ENCODE measurements around the gene PLEKHA8.

DNA sequence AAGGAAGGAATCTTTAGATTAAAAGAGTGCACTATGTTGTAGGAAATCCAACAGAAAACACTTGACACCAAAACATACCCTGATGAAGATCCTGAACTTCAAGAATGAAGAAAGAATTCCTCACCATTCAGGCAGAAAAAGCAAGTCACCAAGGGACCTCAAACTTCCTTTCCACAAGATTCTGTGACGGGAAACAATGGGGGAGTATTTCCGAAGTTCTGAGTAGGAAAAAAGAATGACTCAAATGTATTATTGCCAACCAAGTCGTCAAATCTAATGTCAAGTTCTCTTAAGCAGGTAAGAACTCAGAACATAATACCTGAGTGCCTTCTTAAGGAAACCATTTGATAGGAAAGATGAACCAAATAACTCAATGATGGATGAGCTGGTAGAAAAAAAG lies 61.9 kb downstream of the PLEKHA8 start:
- TF ChIP-seq, protein P1, sequence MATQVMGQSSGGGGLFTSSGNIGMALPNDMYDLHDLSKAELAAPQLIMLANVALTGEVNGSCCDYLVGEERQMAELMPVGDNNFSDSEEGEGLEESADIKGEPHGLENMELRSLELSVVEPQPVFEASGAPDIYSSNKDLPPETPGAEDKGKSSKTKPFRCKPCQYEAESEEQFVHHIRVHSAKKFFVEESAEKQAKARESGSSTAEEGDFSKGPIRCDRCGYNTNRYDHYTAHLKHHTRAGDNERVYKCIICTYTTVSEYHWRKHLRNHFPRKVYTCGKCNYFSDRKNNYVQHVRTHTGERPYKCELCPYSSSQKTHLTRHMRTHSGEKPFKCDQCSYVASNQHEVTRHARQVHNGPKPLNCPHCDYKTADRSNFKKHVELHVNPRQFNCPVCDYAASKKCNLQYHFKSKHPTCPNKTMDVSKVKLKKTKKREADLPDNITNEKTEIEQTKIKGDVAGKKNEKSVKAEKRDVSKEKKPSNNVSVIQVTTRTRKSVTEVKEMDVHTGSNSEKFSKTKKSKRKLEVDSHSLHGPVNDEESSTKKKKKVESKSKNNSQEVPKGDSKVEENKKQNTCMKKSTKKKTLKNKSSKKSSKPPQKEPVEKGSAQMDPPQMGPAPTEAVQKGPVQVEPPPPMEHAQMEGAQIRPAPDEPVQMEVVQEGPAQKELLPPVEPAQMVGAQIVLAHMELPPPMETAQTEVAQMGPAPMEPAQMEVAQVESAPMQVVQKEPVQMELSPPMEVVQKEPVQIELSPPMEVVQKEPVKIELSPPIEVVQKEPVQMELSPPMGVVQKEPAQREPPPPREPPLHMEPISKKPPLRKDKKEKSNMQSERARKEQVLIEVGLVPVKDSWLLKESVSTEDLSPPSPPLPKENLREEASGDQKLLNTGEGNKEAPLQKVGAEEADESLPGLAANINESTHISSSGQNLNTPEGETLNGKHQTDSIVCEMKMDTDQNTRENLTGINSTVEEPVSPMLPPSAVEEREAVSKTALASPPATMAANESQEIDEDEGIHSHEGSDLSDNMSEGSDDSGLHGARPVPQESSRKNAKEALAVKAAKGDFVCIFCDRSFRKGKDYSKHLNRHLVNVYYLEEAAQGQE (IDR thresholded peaks at IDR 0.05; ENCODE audit: insufficient read depth in 1 of 2, low read depth in 2 of 2, low read length in 2 of 2) = no peak
- TF ChIP-seq POLR2AphosphoS5 (IDR thresholded peaks at IDR 0.05; ENCODE audit: low read depth, low read length) (no peak), SIN3A (IDR thresholded peaks at IDR 0.05; ENCODE audit: borderline replicate concordance, insufficient read depth, low read length) (no peak), FOXP2 (optimal IDR thresholded peaks at IDR 0.05; ENCODE audit: borderline replicate concordance, extremely low read depth, extremely low read length, insufficient read depth) (no peak)
